ENCODE results near the gene CLTRN.
"Not testable (repeated sequence)": the region's sequence is repeated elsewhere in the genome, so short reads cannot be mapped to it uniquely, and the experiment has no call there.

The CLTRN gene

GRCh38 chrX:15664487-15665444 lies at the start of gene CLTRN:
TSS of gene CLTRN (minus strand) at chrX:15664805. CDS start at chrX:15664775, 30 bp downstream.
- DNase-seq (ENCODE audit: low read depth): no peak

GRCh38 chrX:15704273-15704672 lies 39.7 kb upstream of the CLTRN start:
- not testable (repeated sequence) for DNase-seq (ENCODE audit: low read depth)

DNA sequence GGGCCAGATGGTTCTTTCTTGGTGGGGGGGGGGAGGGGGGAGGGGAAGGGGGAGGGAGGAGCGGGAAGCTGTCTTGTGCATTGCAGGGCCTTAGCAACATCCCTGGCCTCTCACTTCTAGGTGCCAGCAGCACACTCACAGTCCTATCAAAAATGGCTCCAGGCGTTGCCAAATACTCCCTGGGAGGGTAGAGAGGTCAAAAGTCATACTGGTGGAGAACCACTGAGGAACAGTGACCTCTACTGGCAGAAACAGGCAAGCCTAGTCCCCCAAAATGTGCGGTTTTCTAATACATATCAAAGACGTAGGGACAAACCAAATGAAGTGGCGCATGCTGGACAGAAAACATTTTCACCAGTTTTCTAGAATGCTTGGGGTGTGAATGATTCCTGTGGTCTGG lies 39.2 kb upstream of the CLTRN start:
- not testable (repeated sequence) for DNase-seq (ENCODE audit: low read depth)

DNA sequence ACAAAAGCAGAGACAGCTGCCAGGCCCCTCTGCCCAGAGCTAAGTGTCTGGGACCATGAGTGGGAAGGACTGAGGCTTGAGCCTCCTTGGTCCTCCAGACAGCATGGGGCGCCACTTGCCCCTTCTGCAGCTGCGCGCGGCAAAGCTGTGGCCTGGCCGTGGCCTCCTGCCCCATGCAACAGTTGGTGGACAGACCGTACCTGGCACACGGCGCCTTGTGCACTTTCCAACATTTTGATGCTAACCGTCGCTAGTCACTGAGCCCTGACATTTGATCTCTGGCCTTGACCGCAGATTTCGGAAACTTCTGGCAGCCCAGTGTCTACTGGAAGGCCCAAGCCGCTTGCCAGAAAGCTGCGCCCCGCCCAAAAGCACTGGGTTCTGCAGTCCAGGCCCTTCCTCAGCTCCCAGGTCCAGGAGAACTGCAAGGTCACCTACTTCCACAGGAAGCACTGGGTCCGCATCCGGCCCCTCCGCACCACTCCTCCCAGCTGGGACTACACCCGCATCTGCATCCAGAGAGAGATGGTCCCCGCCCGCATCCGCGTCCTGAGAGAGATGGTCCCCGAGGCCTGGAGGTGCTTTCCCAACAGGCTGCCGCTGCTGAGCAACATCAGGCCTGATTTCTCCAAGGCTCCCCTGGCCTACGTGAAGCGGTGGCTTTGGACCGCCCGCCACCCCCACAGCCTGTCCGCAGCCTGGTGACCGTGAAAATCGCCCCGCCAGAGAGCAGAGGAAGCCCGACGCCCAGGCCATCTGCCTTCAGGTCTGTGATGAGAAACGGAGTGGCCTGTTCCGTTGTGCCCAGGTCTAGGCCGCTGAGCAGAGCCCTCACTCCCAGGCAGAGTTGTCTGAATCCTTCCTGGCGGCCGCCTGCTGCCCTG lies 38.1 kb upstream of the CLTRN start:
- DNase-seq (ENCODE audit: low read depth): no peak

DNA sequence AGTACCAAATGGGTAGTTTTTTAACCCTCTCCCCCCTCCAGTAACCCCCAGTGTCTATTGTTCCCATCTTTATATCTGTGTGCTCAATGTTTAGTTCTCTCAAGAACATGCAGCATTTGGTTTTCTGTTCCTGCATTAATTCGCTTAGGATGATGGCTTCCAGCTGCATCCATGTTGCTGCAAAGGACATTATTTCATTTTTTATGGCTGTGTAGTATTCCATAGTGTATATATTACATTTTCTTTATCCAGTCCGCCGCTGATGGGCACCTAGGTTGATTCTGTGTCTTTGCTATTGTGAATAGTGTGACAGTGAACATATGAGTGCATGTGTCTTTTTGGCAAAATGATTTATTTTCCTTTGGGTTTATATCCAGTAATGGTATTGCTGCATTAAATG lies 31.9 kb upstream of the CLTRN start:
- no peak for DNase-seq (ENCODE audit: low read depth)

DNA sequence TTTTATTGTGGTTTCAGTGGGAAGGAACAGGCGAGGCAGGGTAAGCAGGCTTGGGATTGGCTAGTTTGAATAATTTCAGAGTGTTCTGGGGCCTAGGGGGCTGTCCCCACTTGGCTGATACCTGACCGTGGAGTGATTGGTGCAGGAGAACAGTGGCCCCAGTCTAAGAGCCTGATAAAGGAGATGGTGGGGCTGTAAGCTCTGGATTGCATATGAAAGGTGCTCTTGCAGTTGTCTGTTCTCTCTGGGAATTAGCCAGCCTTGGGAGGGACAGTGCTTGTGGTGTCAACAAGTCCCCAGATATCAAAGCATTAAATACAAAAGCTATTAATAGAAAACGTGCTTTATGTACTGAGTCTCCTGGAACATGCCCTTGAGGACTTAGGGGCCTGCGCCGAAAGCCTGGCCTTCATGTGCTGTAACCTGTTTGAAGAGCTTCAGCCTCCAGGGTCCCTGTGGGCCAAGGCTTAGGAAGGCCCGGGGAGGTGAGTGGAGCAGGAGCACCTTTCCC lies 30.4 kb upstream of the CLTRN start:
- DNase-seq (ENCODE audit: low read depth): no peak

DNA sequence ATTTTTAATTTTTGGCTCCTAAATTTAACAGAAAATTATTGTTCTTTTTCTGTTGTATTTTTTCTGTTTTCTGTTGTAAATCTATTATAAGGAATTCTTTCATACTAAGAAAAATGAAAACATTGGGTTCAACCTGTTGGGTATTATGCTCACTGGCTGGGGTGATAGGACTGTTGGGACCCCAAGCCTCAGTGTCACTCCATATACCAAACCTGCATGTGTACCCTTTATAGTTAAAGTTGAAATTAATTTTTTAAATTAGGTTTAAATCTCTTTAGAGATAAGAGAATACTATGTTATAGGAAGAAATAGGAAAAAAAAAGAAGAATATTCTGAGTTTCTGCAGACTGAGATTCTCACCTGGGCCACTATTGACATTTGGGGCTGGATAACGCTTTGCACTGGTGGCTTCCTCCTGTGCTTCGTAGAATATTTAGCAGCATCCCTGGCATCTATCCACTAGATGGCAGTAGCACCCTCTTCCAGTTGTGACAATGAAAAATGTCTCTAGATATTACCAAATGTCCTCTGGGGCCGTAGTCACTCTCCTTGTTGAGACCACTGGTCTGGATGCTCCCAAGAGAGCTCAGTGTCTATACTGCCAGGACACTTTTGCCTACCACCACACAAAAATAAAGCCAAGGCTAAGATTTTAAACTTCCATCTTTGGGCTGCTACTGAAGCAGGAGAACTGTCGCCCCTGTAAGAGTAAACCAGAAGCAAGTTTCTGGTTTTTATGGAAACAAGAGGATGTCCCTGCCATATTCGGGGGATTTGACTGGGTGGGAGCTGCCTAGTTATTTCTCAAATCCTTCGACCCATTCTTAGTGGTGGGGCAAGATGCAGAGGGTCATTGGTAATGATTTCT lies 22.4 kb upstream of the CLTRN start:
- peak; percentile 65 for DNase-seq (ENCODE audit: low read depth)

GRCh38 chrX:15683193-15683592 lies 18.6 kb upstream of the CLTRN start:
- DNase-seq (ENCODE audit: low read depth): no peak

GRCh38 chrX:15681433-15681832 lies 16.8 kb upstream of the CLTRN start:
- DNase-seq (ENCODE audit: low read depth): no peak

DNA sequence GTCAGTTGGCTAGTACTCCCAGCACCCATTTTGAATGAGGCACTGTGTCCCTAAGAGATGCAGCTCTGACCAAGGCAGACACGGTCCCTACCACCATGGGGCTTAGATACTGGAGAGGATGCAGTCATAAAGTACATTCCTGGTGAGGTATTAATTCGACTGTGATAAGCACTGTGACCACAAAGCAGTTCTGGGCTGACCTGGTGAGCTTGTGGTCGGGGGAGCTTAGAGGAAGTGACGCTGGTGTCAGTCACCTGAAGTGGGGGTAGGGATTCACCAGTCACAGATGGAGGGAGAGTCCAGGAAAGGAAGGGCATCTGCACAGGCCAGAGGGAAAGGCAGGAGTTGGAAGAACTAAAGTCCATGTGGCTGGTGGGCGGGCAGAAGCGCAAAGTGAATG lies 15.8 kb upstream of the CLTRN start:
- peak; percentile 48 for DNase-seq (ENCODE audit: low read depth)

- no peak for DNase-seq (ENCODE audit: low read depth)
Measured at GRCh38 chrX:15679246-15679645, 14.6 kb upstream of the CLTRN start.

- no peak for DNase-seq (ENCODE audit: low read depth)
Measured at GRCh38 chrX:15678339-15678738, 13.7 kb upstream of the CLTRN start.

DNA sequence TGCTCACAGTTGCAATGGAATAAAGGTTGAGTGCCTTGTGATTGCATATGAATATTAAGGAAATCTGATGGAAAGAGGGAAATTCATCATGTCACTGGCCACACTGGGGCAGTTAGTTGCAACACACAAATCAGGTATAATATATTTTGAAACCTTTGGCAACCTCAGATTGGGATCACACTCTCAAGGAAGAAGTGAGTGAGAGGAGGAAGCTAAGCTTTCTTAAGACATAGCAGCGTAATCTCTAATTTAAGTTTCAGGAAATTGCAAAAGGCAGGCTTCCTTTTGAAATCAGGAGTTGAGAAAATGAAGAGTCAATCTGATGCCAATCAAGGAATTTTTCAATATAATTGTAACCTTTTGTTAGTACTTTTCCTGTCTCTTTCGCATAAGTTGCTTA lies 12.3 kb upstream of the CLTRN start:
- no peak for DNase-seq (ENCODE audit: low read depth)

- DNase-seq (ENCODE audit: low read depth): no peak
Measured at GRCh38 chrX:15675490-15675921, 10.9 kb upstream of the CLTRN start.

- DNase-seq (ENCODE audit: low read depth): peak; percentile 94
Measured at GRCh38 chrX:15674841-15675489, 10.4 kb upstream of the CLTRN start.

DNA sequence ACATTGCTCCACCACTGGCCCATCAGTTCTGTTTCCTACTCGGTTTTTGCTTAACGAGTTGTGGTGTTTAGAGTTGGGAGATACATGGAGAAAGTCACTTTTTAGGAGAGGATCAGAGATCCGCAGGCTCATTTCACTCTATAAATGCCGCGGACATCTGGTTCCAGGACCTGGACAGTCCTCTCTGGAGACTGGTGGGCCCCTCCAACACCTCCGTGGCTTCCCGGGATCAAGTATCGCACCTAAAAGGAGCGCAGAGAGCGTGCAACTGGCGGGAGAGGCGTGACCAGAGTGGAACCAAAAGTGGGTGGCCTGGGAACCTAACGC lies 9.9 kb upstream of the CLTRN start:
- DNase-seq (ENCODE audit: low read depth): no peak

DNA sequence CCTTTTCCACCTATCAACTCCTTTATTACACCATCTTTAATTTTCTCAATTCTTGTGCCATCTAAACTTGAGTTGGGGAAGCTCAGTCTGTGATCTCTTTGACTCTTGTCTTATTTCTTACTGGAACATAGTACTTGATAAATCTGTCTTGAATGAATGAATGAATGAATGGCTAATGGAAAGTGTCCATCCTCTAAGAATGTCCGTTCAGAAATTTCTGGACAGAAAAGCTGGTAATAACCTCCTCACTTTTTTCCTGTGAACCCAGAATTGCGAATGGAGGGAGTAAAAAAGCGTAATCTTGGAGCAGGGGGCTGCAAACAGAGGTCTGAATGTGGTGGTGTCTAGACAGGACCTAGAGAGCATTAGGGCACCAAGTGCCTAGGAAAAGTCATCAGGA lies 9.4 kb upstream of the CLTRN start:
- DNase-seq (ENCODE audit: low read depth): no peak

DNA sequence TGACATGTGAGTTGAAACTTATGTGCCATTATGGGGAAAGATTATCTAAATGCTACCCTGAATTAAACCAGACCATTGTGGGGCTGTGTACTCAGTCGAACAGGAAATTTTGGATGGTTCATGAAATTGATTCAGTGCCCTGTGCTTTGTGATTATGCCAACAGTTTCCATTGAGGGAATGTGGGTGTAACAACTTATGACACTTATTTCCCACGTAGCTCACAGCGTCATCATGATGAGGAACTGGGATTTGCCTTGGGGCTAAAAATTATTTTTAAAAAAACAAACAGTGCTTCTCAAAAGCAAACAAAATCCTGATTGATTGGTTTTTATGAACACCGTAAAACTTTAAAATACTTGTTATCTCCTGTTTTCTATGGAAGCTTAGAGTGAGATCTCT lies 8.3 kb upstream of the CLTRN start:
- DNase-seq (ENCODE audit: low read depth): no peak

DNA sequence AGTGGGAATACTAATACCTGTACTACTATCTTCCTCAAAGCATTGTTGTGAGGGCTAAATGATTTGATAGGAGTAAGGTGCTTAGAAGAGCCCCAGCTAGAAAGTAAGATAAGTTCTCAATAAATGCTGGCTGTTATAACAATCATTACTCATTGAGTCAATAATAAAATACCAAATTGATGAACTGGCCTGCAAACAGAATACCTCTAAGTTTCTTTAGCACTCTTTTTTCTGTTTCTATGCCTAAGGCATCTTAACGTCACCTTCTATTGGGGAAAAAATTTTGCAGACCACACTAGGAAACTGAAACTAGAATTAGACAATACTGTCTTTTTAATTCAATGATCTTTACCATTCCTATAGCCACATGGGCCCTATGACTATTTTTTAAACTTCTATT lies 1.2 kb downstream of the CLTRN start:
- no peak for DNase-seq (ENCODE audit: low read depth)

- DNase-seq (ENCODE audit: low read depth): not testable (repeated sequence)
Measured at GRCh38 chrX:15654804-15655203, 9.8 kb downstream of the CLTRN start.

- no peak for DNase-seq (ENCODE audit: low read depth)
Measured at GRCh38 chrX:15653961-15654360, 10.6 kb downstream of the CLTRN start.

Measured in EH (cell line).